Activated CD4-positive, alpha-beta T cell treated with anti-CD3 and anti-CD28 coated beads for 4 hours (primary cell): ENCODE results near the gene TINAGL1.
A peak's percentile ranks its signal among the peaks of the same experiment; 100 is the strongest.

Source experiments
- DNase-seq, 2 donors: peaks; one replicate each; pipeline ENCODE4 v3.0.0-alpha.2; 2020

The TINAGL1 gene

GRCh38 chr1:31614414-31615005 lies 38.2 kb downstream of the TINAGL1 start:
- DNase-seq, result no peak

GRCh38 chr1:31615414-31615813 lies 39.1 kb downstream of the TINAGL1 start:
- no peak for DNase-seq

GRCh38 chr1:31615939-31616338 lies 39.6 kb downstream of the TINAGL1 start:
- no peak for DNase-seq

GRCh38 chr1:31617218-31617915 lies 41.1 kb downstream of the TINAGL1 start, which contains the start of gene HCRTR1:
HCRTR1 (plus strand) TSS chr1:31617689; CDS start chr1:31619193, 1,504 bp downstream.
- no peak for DNase-seq

- peak; percentile 19 to 27 for DNase-seq
Measured at GRCh38 chr1:31617916-31618746, 41.8 kb downstream of the TINAGL1 start.

GRCh38 chr1:31618916-31619846 lies 42.9 kb downstream of the TINAGL1 start:
- DNase-seq, result no peak

- no peak for DNase-seq
Measured at GRCh38 chr1:31620631-31621497, 44.5 kb downstream of the TINAGL1 start.

- DNase-seq, result no peak
Measured at GRCh38 chr1:31621498-31621820, 45.1 kb downstream of the TINAGL1 start.

- no peak for DNase-seq
Measured at GRCh38 chr1:31621847-31622730, 45.8 kb downstream of the TINAGL1 start.

GRCh38 chr1:31623365-31623764 lies 47.0 kb downstream of the TINAGL1 start:
- DNase-seq, result no peak

GRCh38 chr1:31624309-31624708 lies 48.0 kb downstream of the TINAGL1 start:
- no peak for DNase-seq

GRCh38 chr1:31624731-31625514 lies 48.6 kb downstream of the TINAGL1 start:
- no peak for DNase-seq

- no peak for DNase-seq
Measured at GRCh38 chr1:31625561-31626222, 49.4 kb downstream of the TINAGL1 start.

GRCh38 chr1:31626223-31627207 lies 50.2 kb downstream of the TINAGL1 start:
- no peak for DNase-seq

GRCh38 chr1:31627301-31627929 lies 51.1 kb downstream of the TINAGL1 start:
- DNase-seq, result no peak

- DNase-seq, result no peak
Measured at GRCh38 chr1:31627930-31628559, 51.7 kb downstream of the TINAGL1 start.
